ENCODE results near the gene MSH2.
A peak's percentile ranks its signal among the peaks of the same experiment; 100 is the strongest.

MSH2 gene

DNA sequence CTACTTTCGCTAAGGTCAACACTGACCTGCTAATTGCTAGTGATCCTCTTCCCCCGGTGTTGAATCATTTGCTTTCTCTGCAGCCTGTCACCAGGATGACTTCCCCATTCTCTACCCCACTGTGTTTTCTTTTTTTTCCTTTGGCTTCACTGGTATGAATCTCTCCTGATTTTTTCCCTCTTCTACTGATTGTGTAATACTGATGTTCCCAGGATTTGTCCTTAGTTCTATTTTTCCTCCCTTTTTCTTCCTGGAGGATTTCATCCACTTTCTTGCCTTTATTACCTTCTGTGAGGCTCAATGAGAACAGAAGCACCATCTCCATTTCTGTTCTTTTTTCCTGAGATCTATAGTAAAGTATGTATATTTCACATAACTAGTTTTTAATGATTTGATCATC is 14.1 kb upstream of the MSH2 start:
- in situ Hi-C loops (cut with MboI; ENCODE audit: low sequenced_read_pairs, unreplicated experiment), result loop anchor here (5.0 kb wide), 1 partner anchor 52 kb away; no protein-coding TSS in a partner anchor
- DNase-seq (ENCODE audit: low spot score), result no peak
- TF ChIP-seq, protein P1, sequence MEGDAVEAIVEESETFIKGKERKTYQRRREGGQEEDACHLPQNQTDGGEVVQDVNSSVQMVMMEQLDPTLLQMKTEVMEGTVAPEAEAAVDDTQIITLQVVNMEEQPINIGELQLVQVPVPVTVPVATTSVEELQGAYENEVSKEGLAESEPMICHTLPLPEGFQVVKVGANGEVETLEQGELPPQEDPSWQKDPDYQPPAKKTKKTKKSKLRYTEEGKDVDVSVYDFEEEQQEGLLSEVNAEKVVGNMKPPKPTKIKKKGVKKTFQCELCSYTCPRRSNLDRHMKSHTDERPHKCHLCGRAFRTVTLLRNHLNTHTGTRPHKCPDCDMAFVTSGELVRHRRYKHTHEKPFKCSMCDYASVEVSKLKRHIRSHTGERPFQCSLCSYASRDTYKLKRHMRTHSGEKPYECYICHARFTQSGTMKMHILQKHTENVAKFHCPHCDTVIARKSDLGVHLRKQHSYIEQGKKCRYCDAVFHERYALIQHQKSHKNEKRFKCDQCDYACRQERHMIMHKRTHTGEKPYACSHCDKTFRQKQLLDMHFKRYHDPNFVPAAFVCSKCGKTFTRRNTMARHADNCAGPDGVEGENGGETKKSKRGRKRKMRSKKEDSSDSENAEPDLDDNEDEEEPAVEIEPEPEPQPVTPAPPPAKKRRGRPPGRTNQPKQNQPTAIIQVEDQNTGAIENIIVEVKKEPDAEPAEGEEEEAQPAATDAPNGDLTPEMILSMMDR (IDR thresholded peaks at IDR 0.05; ENCODE audit: borderline replicate concordance, control extremely low read depth, extremely low read depth, insufficient read depth, missing control alignments), result no peak

DNA sequence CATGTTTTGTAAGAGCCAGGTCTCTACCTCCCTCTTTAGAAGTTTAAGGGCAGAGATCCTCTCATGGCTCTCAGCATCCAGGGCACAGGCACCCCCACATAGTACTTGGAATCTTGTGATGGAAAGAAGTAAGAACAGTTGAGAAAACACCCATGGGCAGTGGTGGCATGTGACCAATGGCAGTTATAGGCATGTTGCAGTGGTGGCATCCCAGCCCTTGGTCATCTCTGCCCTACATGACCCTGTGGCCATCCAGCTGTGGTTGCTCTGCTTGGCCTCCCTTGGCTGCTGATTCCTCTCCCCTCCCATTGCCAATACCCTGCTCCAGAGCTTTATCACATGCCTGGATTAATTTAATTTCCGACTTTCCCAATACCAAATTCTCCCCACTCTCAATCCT is 13.3 kb upstream of the MSH2 start:
- in situ Hi-C loops (cut with MboI; ENCODE audit: low sequenced_read_pairs, unreplicated experiment), result loop anchor here (5.0 kb wide), 1 partner anchor 52 kb away; no protein-coding TSS in a partner anchor
- no peak for DNase-seq (ENCODE audit: low spot score)
- TF ChIP-seq, protein P1 (IDR thresholded peaks at IDR 0.05; ENCODE audit: borderline replicate concordance, control extremely low read depth, extremely low read depth, insufficient read depth, missing control alignments), result no peak

DNA sequence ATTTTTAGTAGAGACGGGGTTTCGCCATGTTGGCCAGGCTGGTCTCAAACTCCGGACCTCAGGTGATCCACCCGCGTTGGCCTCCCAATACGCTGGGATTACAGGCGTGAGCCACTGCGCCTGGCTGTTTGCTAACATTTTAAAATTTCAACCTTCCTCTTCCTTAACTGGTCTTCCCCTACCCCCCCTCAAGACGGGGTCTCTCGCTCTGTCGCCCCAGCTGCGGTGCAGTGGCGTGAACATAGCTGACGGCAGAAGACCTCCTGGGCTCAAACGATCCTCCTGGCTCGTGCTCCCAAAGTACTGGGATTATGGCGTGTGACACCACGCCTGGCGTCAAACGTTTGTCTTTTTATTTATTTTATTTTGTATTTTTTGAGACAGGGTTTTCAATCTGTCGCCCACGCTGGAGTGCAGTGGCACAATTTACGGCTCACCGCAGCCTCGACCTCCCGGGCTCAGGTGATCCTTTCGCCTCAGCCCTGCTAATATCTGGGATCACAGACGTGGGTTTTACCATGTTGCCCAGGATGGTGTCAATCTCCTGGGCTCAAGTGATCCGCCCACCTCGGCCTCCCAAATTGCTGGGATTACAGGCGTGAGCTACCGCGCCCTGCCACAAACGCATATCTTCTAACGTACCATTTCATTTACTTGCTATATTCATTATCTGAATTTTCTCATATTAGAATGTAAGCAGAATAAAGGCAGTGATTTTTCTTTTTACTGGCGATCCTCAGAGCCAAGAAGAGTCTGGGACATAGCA is 984 bp upstream of the MSH2 start:
- in situ Hi-C loops (cut with MboI; ENCODE audit: low sequenced_read_pairs, unreplicated experiment), result no loop called here
- TF ChIP-seq, protein P1 (IDR thresholded peaks at IDR 0.05; ENCODE audit: borderline replicate concordance, control extremely low read depth, extremely low read depth, insufficient read depth, missing control alignments), result no peak
- DNase-seq (ENCODE audit: low spot score), result no peak

DNA sequence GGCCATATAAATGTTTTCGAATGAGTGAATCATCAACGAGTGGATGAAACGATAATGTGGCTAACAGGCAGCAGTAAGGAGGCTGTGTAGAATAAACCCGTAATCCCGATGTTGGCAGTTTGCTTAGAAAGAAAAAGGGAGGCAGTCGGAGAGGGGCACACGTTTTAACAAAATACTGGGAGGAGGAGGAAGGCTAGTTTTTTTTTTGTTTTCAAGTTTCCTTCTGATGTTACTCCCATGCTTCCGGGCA is 476 bp upstream of the MSH2 start:
- peak; percentile 26 for DNase-seq (ENCODE audit: low spot score)
- TF ChIP-seq, protein P1 (IDR thresholded peaks at IDR 0.05; ENCODE audit: borderline replicate concordance, control extremely low read depth, extremely low read depth, insufficient read depth, missing control alignments), result no peak
- in situ Hi-C loops (cut with MboI; ENCODE audit: low sequenced_read_pairs, unreplicated experiment), result no loop called here

DNA sequence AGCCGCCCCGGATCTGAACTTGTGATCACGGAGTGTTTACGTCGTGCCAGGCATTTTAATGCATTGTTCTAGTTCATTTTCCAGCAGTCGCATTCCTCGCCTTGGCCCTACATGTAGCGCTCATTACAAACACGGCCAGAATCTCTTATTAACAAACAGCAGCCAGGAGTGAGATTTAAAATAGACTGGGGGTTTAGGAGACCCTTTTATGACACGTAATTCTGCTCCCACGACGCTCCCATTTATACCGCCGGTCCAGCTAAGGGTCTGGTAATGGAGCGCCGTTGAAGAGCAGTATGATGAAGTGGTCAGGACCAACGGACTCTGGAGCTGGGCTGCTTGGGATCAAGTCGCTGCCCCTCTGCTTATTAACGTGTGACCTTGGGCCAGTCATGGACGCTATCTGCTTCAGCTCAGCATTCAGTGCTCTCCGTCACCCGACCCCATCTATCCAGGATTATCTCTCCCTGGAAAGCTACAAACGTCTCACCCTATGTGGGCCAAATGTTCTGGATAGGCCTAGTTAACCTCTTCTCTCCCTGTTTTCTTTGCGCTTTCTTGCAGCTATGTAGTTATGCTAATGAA is 745 bp downstream of the MSH2 start:
- in situ Hi-C loops (cut with MboI; ENCODE audit: low sequenced_read_pairs, unreplicated experiment), result no loop called here
- TF ChIP-seq, protein P1 (IDR thresholded peaks at IDR 0.05; ENCODE audit: borderline replicate concordance, control extremely low read depth, extremely low read depth, insufficient read depth, missing control alignments), result no peak
- no peak for DNase-seq (ENCODE audit: low spot score)

DNA sequence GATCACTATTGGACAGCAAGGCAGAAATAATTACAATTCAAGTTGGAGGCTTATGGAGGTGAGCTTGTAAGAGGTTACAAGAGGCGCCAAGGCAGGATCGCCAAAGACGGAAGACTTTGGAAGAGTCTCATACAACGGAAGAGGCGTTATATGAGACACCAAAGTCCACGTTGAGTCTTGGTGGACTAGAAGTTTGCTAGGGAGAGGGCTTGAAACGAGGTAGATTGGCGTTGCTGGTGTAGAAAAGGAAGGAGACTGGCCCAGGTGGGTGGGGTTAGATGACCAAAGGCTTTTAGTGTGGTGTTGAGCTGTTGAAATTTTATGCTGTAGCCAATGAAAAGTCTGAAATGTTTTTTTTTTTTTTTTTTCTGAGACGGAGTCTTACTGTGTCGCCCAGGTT is 1.4 kb downstream of the MSH2 start:
- in situ Hi-C loops (cut with MboI; ENCODE audit: low sequenced_read_pairs, unreplicated experiment), result no loop called here
- TF ChIP-seq, protein P1 (IDR thresholded peaks at IDR 0.05; ENCODE audit: borderline replicate concordance, control extremely low read depth, extremely low read depth, insufficient read depth, missing control alignments), result no peak
- DNase-seq (ENCODE audit: low spot score), result no peak
